RKO (cell line): Measurements from ENCODE around the gene SSRP1.
"Not testable (repeated sequence)": the region's sequence is repeated elsewhere in the genome, so short reads cannot be mapped to it uniquely, and the experiment has no call there.

Source experiments
- DNase-seq: peaks from one replicate; pipeline ENCODE4 v3.0.0-alpha.2; 2016; ENCODE audit warnings: low spot score

Gene SSRP1

DNA sequence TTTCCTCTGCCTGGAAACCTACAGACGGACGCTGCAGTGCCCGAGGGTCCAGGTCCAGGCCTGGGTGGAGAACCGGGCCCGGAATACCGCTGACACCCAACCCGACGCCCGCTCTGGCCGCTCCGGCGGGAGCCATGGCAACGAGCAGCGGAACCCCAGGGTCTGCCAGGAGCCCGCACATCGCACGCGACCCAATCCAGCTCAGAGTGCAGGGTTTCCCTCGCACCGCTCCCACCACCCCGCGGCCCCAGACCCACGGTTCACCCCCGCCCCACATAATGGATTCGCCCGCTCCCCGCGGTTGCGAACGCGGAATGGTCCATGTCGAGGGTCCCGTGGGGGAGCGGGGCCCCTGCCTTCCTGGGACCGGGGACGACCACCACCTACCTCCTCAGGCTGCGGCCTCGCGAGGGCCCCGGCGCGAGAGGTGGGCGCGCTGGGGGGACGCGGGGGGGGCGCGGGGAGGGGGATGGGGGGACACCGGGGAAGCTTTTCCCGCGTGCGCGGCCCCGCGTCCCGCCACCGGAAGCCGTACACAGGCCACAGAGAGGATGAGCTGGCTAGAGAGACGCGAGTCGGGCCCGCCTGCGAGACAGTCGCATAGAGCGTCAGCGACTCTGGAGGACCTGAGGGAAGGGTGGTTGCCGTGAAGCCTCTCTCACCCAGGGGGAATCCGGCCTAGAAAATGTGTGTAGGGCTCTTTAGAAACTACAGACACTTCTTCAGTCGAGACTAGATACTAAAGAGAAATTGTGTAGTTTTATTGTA is at the start of gene SSRP1:
Gene SSRP1 (minus strand): TSS at position 550 of the 768 bp plus-strand sequence. CDS start 771 bp downstream, outside the sequence.
- peak; percentile 92 for DNase-seq

DNA sequence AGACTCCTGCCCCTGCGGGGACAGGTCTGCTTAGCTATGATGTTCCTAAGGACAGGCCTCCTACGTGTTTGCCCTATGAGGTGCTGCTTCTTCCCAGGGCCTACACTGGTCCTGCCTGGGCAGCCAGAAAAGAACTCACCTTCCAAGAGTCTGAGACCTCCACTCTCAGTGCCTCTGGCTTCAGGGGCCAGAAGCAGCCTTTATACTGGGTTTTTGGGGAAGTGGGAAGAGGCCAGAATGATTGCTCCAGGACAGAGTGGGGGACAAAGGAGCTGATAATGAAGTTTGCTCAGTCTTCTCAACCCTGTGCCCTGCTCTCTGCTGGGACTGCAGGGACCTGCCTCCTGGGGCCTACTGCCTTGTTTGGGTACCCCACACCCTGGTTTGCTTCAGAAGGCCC is 45.3 kb upstream of the SSRP1 start, which contains the start of gene PRG3:
Gene PRG3 (minus strand): TSS at position 176 of the 400 bp plus-strand sequence. CDS start 442 bp downstream, outside the sequence.
- no peak for DNase-seq

DNA sequence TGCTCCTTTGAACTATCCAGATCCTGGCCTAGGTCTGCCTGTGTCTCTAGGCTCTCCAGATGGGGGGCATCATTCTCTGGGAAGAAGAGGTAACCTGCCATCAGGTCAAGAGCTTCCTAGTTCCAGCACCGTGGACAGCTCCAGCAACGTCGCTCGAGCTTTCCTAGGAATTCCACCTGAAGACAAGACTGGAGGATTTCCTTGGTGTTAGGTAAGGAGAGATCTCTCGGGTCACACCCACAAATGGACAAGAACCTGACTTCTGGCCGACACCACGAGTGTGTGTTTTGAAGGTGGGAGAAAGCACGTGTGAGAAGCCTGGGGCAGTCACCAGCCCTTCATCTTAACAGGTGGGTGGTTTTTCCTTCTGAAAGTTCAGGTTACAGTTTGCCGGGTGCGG is 44.0 kb upstream of the SSRP1 start:
- peak; percentile 9 for DNase-seq

DNA sequence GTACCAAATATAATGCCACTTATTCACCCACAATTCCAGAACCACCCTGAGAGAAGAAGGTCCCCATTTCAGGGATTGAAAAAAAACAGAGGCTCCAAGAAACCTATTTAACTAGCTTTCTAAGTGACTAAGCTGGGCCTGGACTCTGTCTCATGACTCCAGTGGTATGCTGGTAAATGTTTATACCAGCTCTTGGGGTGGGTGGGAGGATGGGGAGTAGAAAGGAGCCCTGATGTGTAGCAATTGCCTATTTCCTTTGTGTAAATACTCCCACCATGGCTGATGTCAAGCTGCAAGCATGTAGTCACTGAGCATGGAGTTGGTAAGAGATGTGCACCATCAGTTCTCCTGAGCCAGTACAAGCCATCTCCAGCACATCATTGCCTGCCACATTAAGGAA is 42.5 kb upstream of the SSRP1 start:
- no peak for DNase-seq

DNA sequence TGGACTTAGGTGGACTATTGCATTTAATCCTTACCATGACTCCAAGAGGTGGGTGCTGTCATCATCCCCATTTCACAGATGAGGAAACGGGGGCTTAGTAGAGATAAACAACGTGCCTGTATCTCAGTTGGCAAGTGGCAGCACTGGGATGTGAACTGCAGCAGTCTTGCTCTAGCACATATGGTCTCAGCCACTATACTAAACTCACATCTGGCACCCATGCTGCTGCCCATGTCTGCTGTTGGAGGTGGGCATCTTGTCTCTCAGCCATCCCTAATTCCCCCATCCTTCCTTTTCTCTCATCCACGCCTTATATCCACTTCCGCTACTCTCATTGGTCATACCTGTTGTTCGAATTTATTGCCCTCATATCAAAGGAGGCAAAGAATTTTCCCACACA is 41.4 kb upstream of the SSRP1 start:
- DNase-seq, result no peak

DNA sequence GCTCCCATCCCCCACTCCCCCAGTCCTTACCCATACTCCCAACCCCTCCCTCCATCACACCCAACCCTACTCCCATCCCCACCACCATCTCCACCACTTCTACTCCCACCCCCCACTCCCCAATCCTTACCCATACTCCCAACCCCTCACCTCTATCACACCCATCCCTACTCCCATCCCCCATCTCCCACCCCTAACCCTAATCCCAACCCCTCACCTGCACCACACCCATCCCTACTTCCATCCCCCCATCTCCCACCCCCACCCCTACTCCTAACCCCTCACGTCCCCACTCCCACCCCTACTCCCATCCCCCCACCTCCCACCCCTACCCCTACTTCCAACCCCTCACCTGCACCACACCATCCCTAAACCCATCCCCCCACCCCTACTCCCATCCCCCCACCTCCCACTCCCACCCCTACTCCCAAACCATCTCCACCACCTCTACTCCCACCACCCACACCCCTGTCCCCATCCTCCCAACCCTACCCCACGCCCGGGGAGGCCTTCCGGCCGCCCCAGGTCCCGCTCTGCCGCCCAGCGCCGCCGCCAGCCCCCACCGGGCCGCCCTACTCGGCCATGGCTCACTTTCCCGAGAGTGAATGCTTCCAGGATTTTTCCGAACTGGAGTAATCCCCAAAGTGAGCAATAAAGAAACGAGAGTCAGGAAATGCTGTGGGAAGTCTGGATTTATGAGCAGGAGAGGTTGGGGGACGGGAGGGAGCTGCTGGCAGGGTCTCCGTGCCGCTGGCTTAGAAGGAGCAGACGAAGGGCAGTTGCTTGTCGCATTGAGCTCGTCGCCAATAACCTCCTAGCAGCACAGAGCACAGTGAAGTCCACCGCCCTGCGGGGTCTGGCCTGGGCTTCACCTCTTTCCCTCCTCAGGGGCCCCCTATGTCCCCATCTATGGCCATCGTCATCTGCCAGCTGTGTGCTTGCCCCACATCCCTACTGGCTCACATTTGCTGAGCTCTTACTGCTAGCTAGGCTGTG is 40.7 kb upstream of the SSRP1 start:
- DNase-seq, result no peak

DNA sequence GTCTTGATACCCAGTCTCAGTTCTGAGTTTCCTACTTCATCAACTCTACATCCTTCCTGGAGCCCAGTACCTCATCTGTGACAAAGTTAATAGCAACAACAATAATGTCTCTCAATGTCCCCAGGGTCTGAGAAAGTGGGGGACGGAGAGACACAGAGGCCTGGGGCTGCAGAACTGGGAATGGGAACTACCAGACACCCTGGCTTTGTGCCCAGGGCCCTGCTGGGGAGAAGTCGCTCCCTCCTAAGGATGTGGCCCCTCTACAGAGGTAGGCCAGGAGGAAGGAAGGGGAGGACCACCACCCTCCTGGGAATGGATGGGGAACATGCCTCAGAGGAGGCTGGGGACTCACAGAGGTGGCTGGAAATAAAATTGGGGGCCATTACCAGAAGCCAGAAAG is 39.8 kb upstream of the SSRP1 start:
- no peak for DNase-seq

GRCh38 chr11:57374966-57375365 is 39.3 kb upstream of the SSRP1 start:
- DNase-seq, result no peak

DNA sequence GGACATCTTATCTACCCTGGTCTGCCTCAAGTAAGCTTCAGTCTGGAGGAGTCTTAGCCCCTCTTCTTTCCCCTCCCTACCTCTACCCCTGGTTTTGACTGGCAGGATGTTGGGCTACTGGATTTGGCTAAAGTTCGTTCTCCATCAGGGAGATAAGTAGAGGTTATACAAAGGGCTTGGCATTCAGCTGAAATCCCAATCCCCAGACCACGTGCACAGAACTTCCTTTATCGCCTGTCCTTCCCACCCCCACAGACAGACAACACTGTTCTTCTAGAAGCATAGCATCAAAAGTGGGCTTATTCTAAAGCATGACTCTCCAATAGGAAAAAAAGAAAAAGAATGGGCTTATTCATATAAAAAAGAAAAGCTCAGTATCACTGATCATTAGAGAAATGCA is 37.5 kb upstream of the SSRP1 start:
- no peak for DNase-seq

GRCh38 chr11:57370941-57371340 is 35.2 kb upstream of the SSRP1 start:
- no peak for DNase-seq

DNA sequence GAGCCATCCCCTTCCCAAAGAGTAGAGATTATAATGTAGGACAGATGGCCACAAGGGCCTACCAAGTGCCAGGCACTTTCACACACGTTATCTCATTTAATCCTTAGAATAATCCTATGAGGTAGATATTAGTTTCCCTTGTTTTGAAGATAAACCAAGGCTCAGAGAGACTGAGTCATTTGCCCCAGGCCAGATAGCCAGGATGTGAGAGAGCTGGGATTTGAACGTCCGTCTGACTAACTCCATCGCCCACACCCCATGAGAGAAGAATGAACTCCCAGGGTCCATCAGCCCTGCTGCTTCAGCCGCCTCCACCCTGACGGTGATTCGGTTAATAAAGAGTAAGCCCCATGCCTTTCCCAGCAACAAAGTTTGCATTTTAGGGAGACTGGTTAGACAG is 34.6 kb upstream of the SSRP1 start:
- DNase-seq, result no peak

DNA sequence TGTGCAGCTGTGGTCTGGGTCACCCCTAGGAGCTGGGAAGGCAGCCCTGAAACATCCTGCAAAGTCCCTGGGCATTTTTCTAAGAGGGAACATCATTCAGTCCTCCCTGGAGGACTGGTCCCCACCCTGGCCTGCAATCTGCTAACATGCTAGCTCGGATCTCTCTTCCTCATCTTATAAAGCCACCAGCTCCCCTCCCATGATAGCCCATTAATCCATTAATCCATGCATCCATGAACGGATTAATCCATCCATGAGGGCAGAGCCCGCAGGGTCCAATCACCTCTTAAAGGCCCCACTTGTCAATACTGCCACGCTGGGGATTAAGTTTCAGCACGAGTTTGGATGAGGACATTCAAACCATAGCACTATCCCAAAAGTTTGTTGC is 33.1 kb upstream of the SSRP1 start:
- no peak for DNase-seq

- no peak for DNase-seq
These were observed 32.6 kb upstream of the SSRP1 start for GRCh38 chr11:57368106-57368844.

DNA sequence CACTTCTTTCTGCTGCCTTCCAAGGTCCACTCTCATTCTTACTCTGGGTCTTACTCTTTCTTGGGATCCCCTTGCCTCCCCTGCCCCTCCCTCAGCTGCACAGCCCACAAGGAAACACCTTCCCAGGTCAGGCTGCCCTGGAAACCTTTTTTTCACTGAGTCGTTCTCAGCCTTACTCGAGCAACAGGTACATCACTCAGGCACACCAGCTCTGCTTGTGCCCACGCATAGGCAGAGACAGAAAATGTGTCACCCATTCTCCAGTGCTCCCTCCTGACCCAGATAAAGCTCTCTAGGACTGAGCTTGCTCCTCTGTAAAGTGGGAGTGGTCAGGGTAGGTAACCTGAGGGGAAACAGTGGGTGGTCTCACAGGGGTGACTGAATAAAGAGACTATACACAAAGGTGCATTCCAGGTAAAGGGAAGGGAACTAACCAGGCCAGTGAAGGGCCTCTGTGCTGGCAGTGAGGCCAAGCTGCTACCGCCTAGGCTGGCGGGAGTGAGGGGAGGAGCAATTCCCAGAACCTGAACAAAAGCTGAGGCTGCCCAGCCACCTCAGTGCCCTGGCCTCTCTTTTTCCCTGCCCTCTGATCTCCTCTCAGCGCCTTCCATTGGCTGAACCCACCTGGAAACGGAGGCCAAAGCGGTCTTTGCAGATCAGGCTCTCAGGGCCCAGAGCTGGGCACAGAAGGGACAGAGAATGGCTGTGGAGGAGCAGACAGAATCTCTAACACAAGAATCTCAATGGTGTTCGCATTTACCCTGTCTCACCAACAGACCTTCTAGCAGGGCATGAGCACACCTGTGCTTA is 29.4 kb upstream of the SSRP1 start:
- DNase-seq, result no peak

DNA sequence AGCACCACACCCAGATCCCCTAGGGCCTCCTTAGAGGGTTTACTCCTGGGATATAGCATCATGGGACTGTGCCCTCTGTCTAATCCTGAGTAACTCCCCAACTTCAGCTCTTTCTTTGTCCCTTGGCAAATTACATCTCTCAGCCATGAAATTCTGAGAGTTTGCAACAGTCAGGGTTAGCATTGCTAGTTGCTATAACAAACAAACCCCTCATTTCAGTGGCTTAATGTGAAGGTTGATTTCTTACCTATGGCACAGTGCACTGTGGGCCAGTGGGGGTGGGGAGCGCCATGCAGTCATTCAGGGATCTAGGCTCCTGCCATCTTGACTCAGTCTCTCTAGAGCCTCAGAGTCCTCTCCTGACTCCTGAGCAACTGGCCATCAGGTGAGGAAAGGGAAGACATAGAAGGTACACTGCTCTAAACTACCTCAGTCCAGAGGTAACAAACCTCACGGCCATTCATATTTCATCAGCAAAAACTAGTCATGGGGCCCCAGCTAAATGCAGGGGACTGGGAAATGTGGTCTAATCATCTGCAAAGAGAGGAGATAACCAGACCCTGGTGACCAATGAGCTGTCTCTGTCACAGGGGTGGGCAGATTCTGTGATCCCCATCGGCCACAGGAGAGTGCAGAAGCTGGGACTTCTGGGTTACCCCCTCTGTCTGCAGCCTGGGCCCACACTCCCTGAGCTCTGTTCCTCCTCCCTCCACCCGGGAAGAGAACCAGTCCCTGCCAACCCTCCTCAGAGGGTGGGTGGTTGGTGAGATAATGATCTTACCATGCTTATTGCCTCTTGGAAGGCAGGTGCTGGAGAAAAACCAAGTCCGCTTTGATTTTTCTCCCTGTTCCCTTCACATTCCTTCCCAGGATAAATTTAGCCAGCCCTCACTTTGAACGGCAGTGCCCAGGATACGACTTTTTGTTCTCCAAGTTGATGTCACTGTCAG is 27.7 kb upstream of the SSRP1 start:
- no peak for DNase-seq

GRCh38 chr11:57361926-57362325 is 26.2 kb upstream of the SSRP1 start:
- DNase-seq, result no peak

- DNase-seq, result not testable (repeated sequence)
These were observed 25.7 kb upstream of the SSRP1 start for GRCh38 chr11:57361420-57361819.

GRCh38 chr11:57360991-57361390 is 25.3 kb upstream of the SSRP1 start:
- no peak for DNase-seq

DNA sequence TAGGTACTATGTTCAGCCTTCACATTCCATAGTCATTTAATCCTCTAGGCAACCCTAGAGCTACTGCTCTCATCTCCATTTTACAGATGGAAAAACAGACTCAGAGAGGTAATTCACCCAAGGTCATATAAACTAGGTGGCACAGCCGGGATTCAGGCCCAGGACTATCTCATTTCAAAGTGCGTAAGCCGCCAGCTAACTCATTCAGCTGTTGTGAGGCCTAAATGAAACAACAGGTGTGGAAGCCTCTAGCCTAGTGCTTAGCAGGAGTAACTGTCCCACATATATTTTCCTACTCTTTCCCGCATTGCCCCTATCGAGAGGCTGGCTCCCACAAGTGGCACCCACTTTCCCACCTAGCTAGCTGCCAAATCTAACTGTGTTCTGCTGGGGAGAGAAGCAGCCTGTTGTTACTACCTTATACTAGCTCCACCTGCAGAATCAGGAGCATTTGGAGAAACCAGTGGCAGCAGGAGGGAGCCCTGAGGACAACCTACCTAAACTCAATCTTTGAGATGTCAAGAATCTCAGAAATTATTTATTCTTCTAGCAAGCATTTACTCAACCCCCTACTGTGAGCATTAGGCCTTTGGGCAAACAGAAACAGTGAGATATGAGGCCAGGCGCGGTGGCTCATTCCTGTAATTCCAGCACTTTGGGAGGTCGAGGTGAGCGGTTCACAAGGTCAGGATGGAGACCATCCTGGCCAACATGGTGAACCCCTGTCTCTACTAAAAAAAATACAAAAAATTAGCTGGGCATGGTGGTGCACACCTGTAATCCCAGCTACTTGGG is 24.4 kb upstream of the SSRP1 start:
- DNase-seq, result no peak
